B cell (primary cell): ENCODE data around the gene TMEM163. TPM values are rescaled to one million over a fixed set of nuclear protein-coding genes. Genes with fewer than 3 reads are reported as not detected.

Experiments used
- ATAC-seq: fragments of 200-7000 bp; cut with Tn5 transposase; one replicate; pipeline ENCODE4 v1.10.0; 2021; ENCODE audit warnings: low read depth, mild to moderate bottlenecking, moderate number of reproducible peaks, moderate library complexity
- CTCF ChIA-PET: fragments of 350-600 bp; sonication (Branson Sonifier 250); formaldehyde crosslinking; loops from one replicate; lab custom pipeline; 2021; ENCODE audit warnings: antibody characterized with exemption, inconsistent platforms; lab: Charles Lee
- POLR2A ChIA-PET: fragments of 350-600 bp; sonication (Branson Sonifier 250); formaldehyde crosslinking; loops from one replicate; lab custom pipeline; 2021; ENCODE audit warnings: antibody characterized with exemption; lab: Charles Lee
- DNase-seq: peaks from one replicate; pipeline ENCODE4 v3.0.0; 2013
- H2AFZ ChIP-seq: 2 replicates; pipeline ENCODE4 v1.6.1; 2012; ENCODE audit warnings: mild to moderate bottlenecking, low read depth, low read length; ENCODE audit not compliant: insufficient read depth, poor library complexity, severe bottlenecking
- H3K27ac ChIP-seq, 2 donors: 1 replicate in 1 of 2; 2 replicates in 1 of 2; pipeline ENCODE4 v1.5.1; 2012 to 2013; ENCODE audit warnings: low read length in 2 of 2, mild to moderate bottlenecking in 2 of 2, moderate library complexity in 1 of 2
- H3K27me3 ChIP-seq, 4 experiments: fragments of 200-600 bp in 1 of 4; sonication (generic) in 1 of 4; replicated peaks in 1 of 4; 1 replicate in 2 of 4; 2 replicates in 2 of 4; pipeline versions ENCODE4 v1.6.1 to v1.7.0; 2013 to 2016; ENCODE audit warnings: low read length in 3 of 4, mild to moderate bottlenecking in 2 of 4, mixed read lengths in 1 of 4, moderate library complexity in 1 of 4; ENCODE audit not compliant: insufficient read depth in 4 of 4, control insufficient read depth in 3 of 4; ENCODE audit errors: control extremely low read depth in 1 of 4
- H3K36me3 ChIP-seq, 2 experiments: replicated peaks in 1 of 2; 1 replicate in 1 of 2; 2 replicates in 1 of 2; pipeline versions ENCODE4 v1.6.1 to v1.7.1; 2013; ENCODE audit warnings: low read length in 1 of 2; ENCODE audit not compliant: insufficient read depth in 2 of 2, control insufficient read depth in 1 of 2; ENCODE audit errors: control extremely low read depth in 1 of 2, extremely low read depth in 1 of 2
- H3K4me1 ChIP-seq, 2 donors: fragments of 200-600 bp in 1 of 2; sonication (generic) in 1 of 2; 1 replicate in 1 of 2; 2 replicates in 1 of 2; pipeline versions ENCODE4 v1.5.1 to v1.6.1; 2013 to 2017; ENCODE audit warnings: low read length in 2 of 2; ENCODE audit not compliant: control insufficient read depth in 2 of 2, insufficient read depth in 2 of 2
- H3K4me2 ChIP-seq: replicated peaks from 2 replicates; pipeline ENCODE3; 2012; ENCODE audit warnings: mild to moderate bottlenecking, low read depth, low read length; ENCODE audit not compliant: poor library complexity, severe bottlenecking
- H3K4me3 ChIP-seq, 5 experiments: fragments of 200-600 bp in 1 of 5; sonication (generic) in 1 of 5; 1 replicate in 3 of 5; 2 replicates in 2 of 5; pipeline versions ENCODE4 v1.5.1 to v1.7.0; 2011 to 2016; ENCODE audit warnings: low read length in 4 of 5, mild to moderate bottlenecking in 4 of 5, low read depth in 2 of 5, control low read depth in 1 of 5, moderate library complexity in 1 of 5; ENCODE audit not compliant: insufficient read depth in 1 of 5; ENCODE audit errors: control extremely low read depth in 1 of 5, extremely low read depth in 1 of 5
- H3K79me2 ChIP-seq: fragments of 200-600 bp; sonication (generic); one replicate; pipeline ENCODE4 v1.6.0; 2016; ENCODE audit warnings: low read length; ENCODE audit not compliant: control insufficient read depth, insufficient read depth
- H3K9ac ChIP-seq: fragments of 200-600 bp; sonication (generic); 2 replicates; pipeline ENCODE4 v1.6.1; 2017; ENCODE audit warnings: mild to moderate bottlenecking, low read length, moderate library complexity
- H3K9me3 ChIP-seq, 3 donors: one replicate each; pipeline versions ENCODE4 v1.6.1 to v1.7.1; 2013; ENCODE audit warnings: low read length in 2 of 3; ENCODE audit not compliant: control insufficient read depth in 2 of 3, insufficient read depth in 1 of 3; ENCODE audit errors: control extremely low read depth in 1 of 3
- H4K20me1 ChIP-seq: 2 replicates; pipeline ENCODE4 v1.6.0; 2012; ENCODE audit warnings: mild to moderate bottlenecking, low read length; ENCODE audit not compliant: insufficient read depth, control insufficient read depth, poor library complexity, severe bottlenecking
- H3K27ac Mint-ChIP-seq: one replicate; pipeline ENCODE4 v1.8.0; 2021; ENCODE audit warnings: mixed read lengths
- H3K27me3 Mint-ChIP-seq: one replicate; pipeline ENCODE4 v1.8.0; 2021; ENCODE audit warnings: mixed read lengths
- H3K4me1 Mint-ChIP-seq: one replicate; pipeline ENCODE4 v1.8.0; 2021; ENCODE audit warnings: mixed read lengths
- H3K4me3 Mint-ChIP-seq: one replicate; pipeline ENCODE4 v1.8.0; 2021; ENCODE audit warnings: mixed read lengths
- H3K9me3 Mint-ChIP-seq: one replicate; pipeline ENCODE4 v1.8.0; 2022; ENCODE audit warnings: mixed read lengths; ENCODE audit not compliant: insufficient read depth
- CTCF ChIP-seq: fragments of 200-600 bp; IDR thresholded peaks from one replicate; pipeline ENCODE4 v1.8.0; 2022; ENCODE audit warnings: antibody characterized with exemption, mild to moderate bottlenecking
- EZH2 ChIP-seq: IDR thresholded peaks from 2 replicates; pipeline ENCODE4 v1.6.1; 2012; ENCODE audit warnings: borderline replicate concordance, low read depth, mild to moderate bottlenecking, moderate library complexity, low read length; ENCODE audit not compliant: insufficient read depth, poor library complexity, severe bottlenecking
- WGBS: methylation state at CpG from one replicate; pipeline ENCODE4 v1.1.5; 2013; ENCODE audit warnings: missing lambda C conversion rate; ENCODE audit not compliant: insufficient coverage; 5-methylcytosine and 5-hydroxymethylcytosine counted together
- intact Hi-C: fragments of 100-400 bp; cut with micrococcal nuclease; formaldehyde crosslinking; loops from one replicate; pipeline ENCODE4 v1.10.0; 2022
- polyA plus RNA-seq: library from polyadenylated mRNA; depleted of rRNA; stranded (reverse); fragments of >200 nt; gene quantifications from 2 replicates; pipeline ENCODE4 v1.2.3, GENCODE V29; 2012
- total RNA-seq, 2 donors: library from RNA; stranded (reverse); fragments of 120-200 nt in 1 of 2; gene quantifications; 1 replicate in 1 of 2; 2 replicates in 1 of 2; pipeline versions ENCODE4 v1.2.3 to v1.2.4, GENCODE V29; 2013 to 2022

Gene TMEM163
- total and polyA plus RNA-seq, 2 donors (not counting 1 experiment from before 2014, with no cell fraction given), result 2.6 to 5.6 TPM

- TF ChIP-seq CTCF (no peak), EZH2 (no peak)
- H2AFZ ChIP-seq, result no peak overlapping the region
- ATAC-seq (no peak), DNase-seq (no peak)
- intact Hi-C loops, result no loop called here
- no peak overlapping the region for H3K4me3 ChIP-seq
- Mint-ChIP-seq H3K9me3 (no peaks in the 10 kb centered on the region), H3K4me1 (no peaks in the 10 kb centered on the region), H3K27ac (no peak overlapping the region), H3K4me3 (no peak overlapping the region), H3K27me3 (peaks cover 3% of the 10 kb centered on the region)
- H3K27ac ChIP-seq, result no peak overlapping the region
- CTCF ChIA-PET, result no interaction called here
- H3K27me3 ChIP-seq, result no peaks in the 10 kb centered on the region
- H3K9ac ChIP-seq, result no peak overlapping the region
- H3K79me2 ChIP-seq, result no peaks in the 10 kb centered on the region
- H3K36me3 ChIP-seq, result no peaks in the 10 kb centered on the region
- H4K20me1 ChIP-seq, result no peaks in the 10 kb centered on the region
- POLR2A ChIA-PET, result no interaction called here
- H3K9me3 ChIP-seq, result peaks cover 0 to 14% (median 3%) of the 10 kb centered on the region in 3 donors
- H3K4me2 ChIP-seq, result no peak overlapping the region
- no peaks in the 10 kb centered on the region for H3K4me1 ChIP-seq
- WGBS, result 100% methylated on average over 1 of the region's 5 CpGs
Measured at GRCh38 chr2:134766583-134766982, 47.8 kb upstream of the TMEM163 start.

GRCh38 chr2:134765987-134766386 is 47.2 kb upstream of the TMEM163 start:
- H4K20me1 ChIP-seq, result no peaks in the 10 kb centered on the region
- ChIA-PET CTCF (interaction anchor here (0.6 kb wide), 1 partner anchor 890 kb away, joined by 4 read pairs; no protein-coding TSS in a partner anchor), POLR2A (no interaction called here)
- no peaks in the 10 kb centered on the region for H3K79me2 ChIP-seq
- H3K4me3 ChIP-seq, result no peak overlapping the region
- Mint-ChIP-seq H3K9me3 (no peaks in the 10 kb centered on the region), H3K27ac (no peak overlapping the region), H3K4me3 (no peak overlapping the region), H3K27me3 (peaks cover 3% of the 10 kb centered on the region), H3K4me1 (no peaks in the 10 kb centered on the region)
- ATAC-seq (no peak), DNase-seq (no peak)
- TF ChIP-seq CTCF (no peak), EZH2 (no peak)
- no peaks in the 10 kb centered on the region for H3K27me3 ChIP-seq
- no peak overlapping the region for H3K9ac ChIP-seq
- H2AFZ ChIP-seq, result no peak overlapping the region
- intact Hi-C loops, result no loop called here
- no peaks in the 10 kb centered on the region for H3K4me1 ChIP-seq
- H3K36me3 ChIP-seq, result no peaks in the 10 kb centered on the region
- peaks cover 0 to 14% (median 3%) of the 10 kb centered on the region in 3 donors for H3K9me3 ChIP-seq
- no peak overlapping the region for H3K4me2 ChIP-seq
- no peak overlapping the region for H3K27ac ChIP-seq
